ENCODE measurements around the gene PPARD. TPM values are rescaled to one million over a fixed set of nuclear protein-coding genes. Genes with fewer than 3 reads are reported as not detected.

Gene PPARD
- total and polyA plus RNA-seq, 8 donors = 21.0 to 28.4 (median 23.9) TPM

DNA sequence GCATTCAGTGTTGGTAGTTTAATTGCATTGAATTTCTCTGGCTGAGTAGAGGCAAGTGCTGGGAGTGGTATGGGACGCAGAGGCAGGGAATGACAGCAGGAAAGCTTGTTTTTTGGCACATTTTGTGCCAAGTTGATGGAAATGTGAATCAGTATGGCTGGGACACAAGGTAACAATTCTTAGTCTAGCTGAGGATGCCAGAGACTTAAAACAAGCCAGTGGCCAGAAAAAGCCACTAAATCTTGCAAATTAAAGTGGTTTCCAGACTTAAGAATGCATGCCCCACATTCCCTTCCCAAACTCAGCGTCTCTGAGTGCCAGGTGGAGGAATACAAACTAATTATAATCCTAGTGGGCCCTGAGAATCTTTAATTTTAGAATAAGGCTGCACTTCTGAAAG lies 35.9 kb downstream of the PPARD start:
- H3K9me3 ChIP-seq = no peaks in the 10 kb centered on the region
- intact Hi-C loops (cut with DNase I) = no loop called here
- no peaks in the 10 kb centered on the region for H3K27me3 ChIP-seq
- DNase-seq (no peak), ATAC-seq (no peak)
- peaks cover 10 to 36% of the 10 kb centered on the region in 2 donors for H3K4me1 ChIP-seq
- H3K4me3 ChIP-seq = no peak overlapping the region
- no peaks in the 10 kb centered on the region for H3K36me3 ChIP-seq
- no peak overlapping the region for H3K27ac ChIP-seq
- TF ChIP-seq CTCF (IDR thresholded peaks at IDR 0.05) = no peak

DNA sequence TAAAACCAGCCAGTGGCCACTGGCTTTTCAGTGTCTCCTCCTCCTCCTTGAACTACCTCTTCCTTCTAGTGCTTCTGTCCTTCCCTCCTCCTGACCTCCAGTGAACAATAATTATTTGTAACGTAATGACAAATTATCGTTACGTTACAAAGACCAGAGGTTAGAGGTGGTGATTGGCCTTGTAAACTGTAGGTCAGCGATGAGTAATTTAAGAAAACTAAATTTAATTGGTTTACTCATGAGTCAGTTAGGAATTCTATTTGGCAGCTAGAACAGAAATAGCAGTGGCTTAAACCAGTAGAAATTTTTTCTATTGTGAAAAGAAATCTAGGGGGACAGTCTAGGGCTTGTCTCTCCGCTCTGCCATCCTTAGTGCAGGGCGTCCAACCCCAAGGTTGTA lies 38.8 kb downstream of the PPARD start:
- TF ChIP-seq CTCF (IDR thresholded peaks at IDR 0.05) = no peak
- DNase-seq (no peak), ATAC-seq (no peak)

GRCh38 chr6:35382015-35382414 lies 39.7 kb downstream of the PPARD start:
- H3K4me3 ChIP-seq = no peak overlapping the region
- H3K27ac ChIP-seq = no peak overlapping the region
- H3K9me3 ChIP-seq = no peaks in the 10 kb centered on the region
- intact Hi-C loops (cut with DNase I) = no loop called here
- ATAC-seq (no peak), DNase-seq (no peak)
- no peak for TF ChIP-seq CTCF (IDR thresholded peaks at IDR 0.05)
- H3K4me1 ChIP-seq = peaks cover 0 to 23% of the 10 kb centered on the region in 2 donors
- no peaks in the 10 kb centered on the region for H3K36me3 ChIP-seq
- no peaks in the 10 kb centered on the region for H3K27me3 ChIP-seq

More for the DNA sequence above, 38.8 kb downstream of the PPARD start:
- H3K9me3 ChIP-seq = no peaks in the 10 kb centered on the region
- no peaks in the 10 kb centered on the region for H3K36me3 ChIP-seq
- peaks cover 7 to 32% of the 10 kb centered on the region in 2 donors for H3K4me1 ChIP-seq
- intact Hi-C loops (cut with DNase I) = no loop called here
- no peak overlapping the region for H3K4me3 ChIP-seq
- no peaks in the 10 kb centered on the region for H3K27me3 ChIP-seq
- no peak overlapping the region for H3K27ac ChIP-seq

- Histone ChIP-seq H3K27me3 (no peaks in the 10 kb centered on the region), H3K9me3 (no peaks in the 10 kb centered on the region), H3K4me3 (no peak overlapping the region), H3K36me3 (no peaks in the 10 kb centered on the region), H3K27ac (no peak overlapping the region), H3K4me1 (no peaks in the 10 kb centered on the region)
- DNase-seq (no peak), ATAC-seq (peak; percentile 40)
- intact Hi-C loops (cut with DNase I) = no loop called here
- TF ChIP-seq CTCF (IDR thresholded peaks at IDR 0.05) = no peak
Observed at GRCh38 chr6:35385457-35386202, 43.3 kb downstream of the PPARD start.

GRCh38 chr6:35386989-35387388 lies 44.6 kb downstream of the PPARD start:
- Histone ChIP-seq H3K9me3 (no peaks in the 10 kb centered on the region), H3K4me3 (no peak overlapping the region), H3K36me3 (no peaks in the 10 kb centered on the region), H3K27ac (no peak overlapping the region), H3K4me1 (peaks cover 3 to 7% of the 10 kb centered on the region in 2 donors), H3K27me3 (no peaks in the 10 kb centered on the region)
- intact Hi-C loops (cut with DNase I) = no loop called here
- TF ChIP-seq CTCF (IDR thresholded peaks at IDR 0.05) = no peak
- DNase-seq = no peak
- no peak for ATAC-seq
